Heart left ventricle (tissue), 16 donors: Measurements from ENCODE around the gene OR51Q1. TPM values are rescaled to one million over a fixed set of nuclear protein-coding genes. Genes with fewer than 3 reads are reported as not detected.

Experiments
- ATAC-seq, 4 donors: fragments of 200-7000 bp; cut with Tn5 transposase; one replicate each; pipeline ENCODE4 v1.9.1; 2020 to 2022; ENCODE audit warnings: moderate library complexity in 4 of 4, mild to moderate bottlenecking in 3 of 4, moderate number of reproducible peaks in 1 of 4
- DNase-seq, 5 donors: peaks; one replicate each; pipeline ENCODE4 v3.0.0-alpha.2; 2020
- H3K27ac ChIP-seq, 12 donors: fragments of 200-600 bp; sonication (generic) in 4 of 12; one replicate each; pipeline versions ENCODE4 v1.5.0 to v1.8.0; 2016 to 2022; ENCODE audit warnings: mild to moderate bottlenecking in 2 of 12
- H3K27me3 ChIP-seq, 9 donors: fragments of 200-600 bp; sonication (generic) in 2 of 9; one replicate each; pipeline versions ENCODE4 v1.5.1 to v1.8.0; 2016 to 2022; ENCODE audit warnings: mild to moderate bottlenecking in 3 of 9
- H3K36me3 ChIP-seq, 9 donors: fragments of 200-600 bp; sonication (generic) in 2 of 9; one replicate each; pipeline versions ENCODE4 v1.5.0 to v1.8.0; 2018 to 2022; ENCODE audit warnings: mild to moderate bottlenecking in 2 of 9
- H3K4me1 ChIP-seq, 12 donors: fragments of 200-600 bp; sonication (generic) in 4 of 12; one replicate each; pipeline versions ENCODE4 v1.5.0 to v1.8.0; 2016 to 2022; ENCODE audit warnings: mild to moderate bottlenecking in 3 of 12
- H3K4me3 ChIP-seq, 12 donors: fragments of 200-600 bp; sonication (generic) in 4 of 12; one replicate each; pipeline versions ENCODE4 v1.5.0 to v1.8.0; 2017 to 2022; ENCODE audit warnings: mild to moderate bottlenecking in 9 of 12, moderate library complexity in 4 of 12
- H3K9me3 ChIP-seq, 12 donors: fragments of 200-600 bp; sonication (generic) in 4 of 12; one replicate each; pipeline versions ENCODE4 v1.5.0 to v1.8.0; 2016 to 2022; ENCODE audit warnings: mild to moderate bottlenecking in 1 of 12
- CTCF ChIP-seq, 12 donors: fragments of 200-600 bp; sonication (generic) in 4 of 12; IDR thresholded peaks; one replicate each; pipeline versions ENCODE4 v1.5.0 to v1.8.0; 2018 to 2022; ENCODE audit warnings: antibody characterized with exemption in 12 of 12, mild to moderate bottlenecking in 5 of 12
- POLR2A ChIP-seq, 2 donors: fragments of 450-650 bp; IDR thresholded peaks; one replicate each; pipeline ENCODE4 v1.6.1; 2017; ENCODE audit warnings: antibody characterized with exemption in 2 of 2, mild to moderate bottlenecking in 2 of 2, moderate library complexity in 2 of 2
- WGBS, 4 donors: extraction: QIAGEN DNeasy Blood & Tissue Kit in 2 of 4; methylation state at CpG; one replicate each; pipeline versions ENCODE4 v1.1.5 to v1.1.7; 2013 to 2018; 5-methylcytosine and 5-hydroxymethylcytosine counted together
- intact Hi-C, 10 donors: fragments of 100-400 bp; cut with DNase I; formaldehyde crosslinking; loops; one replicate each; pipeline versions ENCODE4 v1.11.1 to v1.14.2; 2022
- polyA plus RNA-seq, 2 donors: library from polyadenylated mRNA; stranded (reverse); fragments of 200-250 nt; gene quantifications; one replicate each; pipeline ENCODE4 v1.2.3, GENCODE V29; 2013
- total RNA-seq, 9 donors: library from RNA; depleted of rRNA in 2 of 9; stranded (reverse); fragments of >200 nt in 2 of 9; fragmentation: NEBNext Ultra II Directional in 3 of 9; extraction: Animal tissue kit (Norgen Biotek cat#: 25700) in 3 of 9; gene quantifications; one replicate each; pipeline versions ENCODE4 v1.1.0 to v1.2.4, GENCODE V29; 2016 to 2023
- donor health status: ischemic (EF 13 %, LVEDD 7.1; RV severe dilation, severe dysfunction).
- donor health status: healthy with polysubstance abuse.
- donor health status: DM: no; HTN: yes; CAD: no.
- donor health status: DM: no; HTN: no; CAD: no.
- donor health status: ischemic (EF 25% LVEDD 6.9; RV normal size, moderate dysfunction).
- donor health status: ischemic (EF 25% LVEDD 5.7; RV mildly dilated, moderate dysfunction).
- donor health status: healthy.
- donor health status: DM: yes; HTN: yes; CAD: no.
- donor health status: ischemic (EF 35%, LVEDD 5.7; RV mildly dilated, moderate dysfunction).
- donor health status: nonischemic (EF 11% LVEDD 7.7; RV severe dilation, severe dysfunction).
- donor health status: DM: yes; HTN: yes; CAD: no.
- donor health status: PGD.
- donor health status: ischemic (EF 29% LVEDD 5.4; RV normal size, mild dysfunction).
- donor health status: nonischemic (EF 23%, LVEDD 6.1; RV moderate dilation, normal function).

Gene OR51Q1
- total and polyA plus RNA-seq, 11 donors: not detected

DNA sequence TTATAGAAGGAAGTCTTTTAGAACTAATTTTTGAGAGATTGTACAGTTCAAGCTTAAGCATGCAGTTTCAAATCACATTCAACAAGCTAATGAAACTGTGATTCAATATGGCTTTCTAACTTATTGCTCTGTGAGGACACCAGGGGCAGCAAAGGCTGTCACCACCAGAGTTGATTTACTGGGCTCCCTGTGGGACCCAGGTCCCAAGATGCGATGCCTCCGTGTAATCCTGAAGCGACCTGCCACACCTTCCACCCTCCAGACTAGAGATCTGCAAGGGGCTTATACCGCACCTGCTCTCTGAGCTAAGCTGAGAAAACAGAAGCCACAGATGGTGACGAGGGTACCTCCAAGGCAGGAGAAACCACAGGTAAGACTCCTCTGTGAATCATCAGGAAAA lies 918 bp upstream of the OR51Q1 start:
- no peak for DNase-seq
- no peak for ATAC-seq
- no peak for TF ChIP-seq CTCF (IDR thresholded peaks at IDR 0.05)
- TF ChIP-seq POLR2A (IDR thresholded peaks at IDR 0.05): no peak
- intact Hi-C loops: no loop called here
- no peaks in the 10 kb centered on the region for H3K36me3 ChIP-seq
- no peaks in the 10 kb centered on the region for H3K4me1 ChIP-seq
- H3K9me3 ChIP-seq: peaks cover 0 to 3% (median 0%) of the 10 kb centered on the region in 12 donors
- WGBS, 4 donors: 60 to 74% (median 66%) methylated on average over 5 of the region's 5 CpGs
- H3K27me3 ChIP-seq: no peaks in the 10 kb centered on the region
- H3K27ac ChIP-seq: no peak overlapping the region
- H3K4me3 ChIP-seq: no peak overlapping the region

- H3K36me3 ChIP-seq: no peaks in the 10 kb centered on the region
- no peak overlapping the region for H3K4me3 ChIP-seq
- DNase-seq: no peak
- no peak for ATAC-seq
- H3K27me3 ChIP-seq: no peaks in the 10 kb centered on the region
- intact Hi-C loops: no loop called here
- TF ChIP-seq CTCF (IDR thresholded peaks at IDR 0.05) (no peak), POLR2A (IDR thresholded peaks at IDR 0.05) (no peak)
- H3K4me1 ChIP-seq: no peaks in the 10 kb centered on the region
- H3K27ac ChIP-seq: no peak overlapping the region
- WGBS, 4 donors: 57 to 73% (median 70%) methylated on average over 3 of the region's 3 CpGs
- no peaks in the 10 kb centered on the region for H3K9me3 ChIP-seq
These were observed 1.2 kb downstream of the OR51Q1 start for GRCh38 chr11:5423131-5423530.

GRCh38 chr11:5441414-5441813 lies 19.5 kb downstream of the OR51Q1 start, which contains the start of gene OR51I1:
Gene OR51I1 (minus strand): TSS chr11:5441514. CDS start chr11:5441514, 0 bp downstream.
- intact Hi-C loops: no loop called here
- no peaks in the 10 kb centered on the region for H3K36me3 ChIP-seq
- WGBS, 4 donors: 25 to 47% (median 26%) methylated on average over 2 of the region's 2 CpGs

GRCh38 chr11:5443835-5444393 lies 22.0 kb downstream of the OR51Q1 start:
- Histone ChIP-seq H3K9me3 (no peaks in the 10 kb centered on the region), H3K4me3 (no peak overlapping the region), H3K4me1 (no peaks in the 10 kb centered on the region), H3K36me3 (no peaks in the 10 kb centered on the region), H3K27me3 (no peaks in the 10 kb centered on the region), H3K27ac (no peak overlapping the region)
- DNase-seq (no peak), ATAC-seq (no peak)
- WGBS, 4 donors: 22 to 65% (median 56%) methylated on average over 2 of the region's 2 CpGs
- intact Hi-C loops: no loop called here
- TF ChIP-seq POLR2A (IDR thresholded peaks at IDR 0.05) (no peak), CTCF (IDR thresholded peaks at IDR 0.05) (no peak)

More at GRCh38 chr11:5441414-5441813, 19.5 kb downstream of the OR51Q1 start, which contains the start of gene OR51I1:
- ATAC-seq (no peak), DNase-seq (no peak)
- no peak within 1 kb of the TSS for H3K27ac ChIP-seq
- H3K4me3 ChIP-seq: no peak within 1 kb of the TSS
- H3K27me3 ChIP-seq: no peaks in the 10 kb centered on the region
- no peaks in the 10 kb centered on the region for H3K9me3 ChIP-seq
- TF ChIP-seq POLR2A (IDR thresholded peaks at IDR 0.05) (no peak), CTCF (IDR thresholded peaks at IDR 0.05) (no peak)
- H3K4me1 ChIP-seq: no peaks in the 10 kb centered on the region
